Measurements from ENCODE around the gene DGCR8.
A peak's percentile ranks its signal among the peaks of the same experiment; 100 is the strongest.

The DGCR8 gene
- 23.7 to 45.2 (median 42.0) reads per million in 4 donors for total RNA-seq

- peak; percentile 44 to 79 (median 54) for DNase-seq
These were observed at the start of gene DGCR8 for GRCh38 chr22:20079745-20080444. Gene DGCR8, plus strand, starts transcription at chr22:20080241. Its CDS starts 5,723 bp downstream, at chr22:20085964.

GRCh38 chr22:20031732-20032406 lies 48.2 kb upstream of the DGCR8 start:
- DNase-seq: peak in 4 of 5 donors; percentile 27 to 39 (median 36)

- DNase-seq: no peak
These were observed 47.5 kb upstream of the DGCR8 start for GRCh38 chr22:20032407-20032991.

GRCh38 chr22:20033045-20033706 lies 46.9 kb upstream of the DGCR8 start:
- DNase-seq: no peak

- DNase-seq: no peak
These were observed 45.9 kb upstream of the DGCR8 start for GRCh38 chr22:20034143-20034542.

- DNase-seq: no peak
These were observed 44.5 kb upstream of the DGCR8 start for GRCh38 chr22:20035375-20036083.

- no peak for DNase-seq
These were observed 44.0 kb upstream of the DGCR8 start for GRCh38 chr22:20036084-20036482.

GRCh38 chr22:20036535-20037392 lies 43.3 kb upstream of the DGCR8 start:
- DNase-seq: no peak

- DNase-seq: peak in 1 of 5 donors; percentile 64
These were observed 42.6 kb upstream of the DGCR8 start for GRCh38 chr22:20037419-20037818.

GRCh38 chr22:20038574-20038973 lies 41.5 kb upstream of the DGCR8 start:
- DNase-seq: no peak

- no peak for DNase-seq
These were observed 40.2 kb upstream of the DGCR8 start for GRCh38 chr22:20039683-20040325.

GRCh38 chr22:20040327-20041200 lies 39.5 kb upstream of the DGCR8 start:
- DNase-seq: no peak

- DNase-seq: no peak
These were observed 36.7 kb upstream of the DGCR8 start for GRCh38 chr22:20043057-20043996.

GRCh38 chr22:20043997-20044342 lies 36.1 kb upstream of the DGCR8 start:
- no peak for DNase-seq

GRCh38 chr22:20044495-20045151 lies 35.4 kb upstream of the DGCR8 start:
- no peak for DNase-seq

GRCh38 chr22:20046730-20047129 lies 33.3 kb upstream of the DGCR8 start:
- no peak for DNase-seq

GRCh38 chr22:20051927-20052308 lies 28.1 kb upstream of the DGCR8 start:
- DNase-seq: no peak

All from T-helper 1 cell (primary cell).